B cell (primary cell): ENCODE results near the gene ITGB2. TPM values are rescaled to one million over a fixed set of nuclear protein-coding genes. Genes with fewer than 3 reads are reported as not detected.

ENCODE experiments used
- ATAC-seq: fragments of 200-7000 bp; cut with Tn5 transposase; one replicate; pipeline ENCODE4 v1.10.0; 2021; ENCODE audit warnings: low read depth, mild to moderate bottlenecking, moderate number of reproducible peaks, moderate library complexity
- CTCF ChIA-PET: fragments of 350-600 bp; sonication (Branson Sonifier 250); formaldehyde crosslinking; loops from one replicate; lab custom pipeline; 2021; ENCODE audit warnings: antibody characterized with exemption, inconsistent platforms; lab: Charles Lee
- POLR2A ChIA-PET: fragments of 350-600 bp; sonication (Branson Sonifier 250); formaldehyde crosslinking; loops from one replicate; lab custom pipeline; 2021; ENCODE audit warnings: antibody characterized with exemption; lab: Charles Lee
- DNase-seq: peaks from one replicate; pipeline ENCODE4 v3.0.0; 2013
- H2AFZ ChIP-seq: 2 replicates; pipeline ENCODE4 v1.6.1; 2012; ENCODE audit warnings: mild to moderate bottlenecking, low read depth, low read length; ENCODE audit not compliant: insufficient read depth, poor library complexity, severe bottlenecking
- H3K27ac ChIP-seq, 2 donors: 1 replicate in 1 of 2; 2 replicates in 1 of 2; pipeline ENCODE4 v1.5.1; 2012 to 2013; ENCODE audit warnings: low read length in 2 of 2, mild to moderate bottlenecking in 2 of 2, moderate library complexity in 1 of 2
- H3K27me3 ChIP-seq, 4 experiments: fragments of 200-600 bp in 1 of 4; sonication (generic) in 1 of 4; replicated peaks in 1 of 4; 1 replicate in 2 of 4; 2 replicates in 2 of 4; pipeline versions ENCODE4 v1.6.1 to v1.7.0; 2013 to 2016; ENCODE audit warnings: low read length in 3 of 4, mild to moderate bottlenecking in 2 of 4, mixed read lengths in 1 of 4, moderate library complexity in 1 of 4; ENCODE audit not compliant: insufficient read depth in 4 of 4, control insufficient read depth in 3 of 4; ENCODE audit errors: control extremely low read depth in 1 of 4
- H3K36me3 ChIP-seq, 2 experiments: replicated peaks in 1 of 2; 1 replicate in 1 of 2; 2 replicates in 1 of 2; pipeline versions ENCODE4 v1.6.1 to v1.7.1; 2013; ENCODE audit warnings: low read length in 1 of 2; ENCODE audit not compliant: insufficient read depth in 2 of 2, control insufficient read depth in 1 of 2; ENCODE audit errors: control extremely low read depth in 1 of 2, extremely low read depth in 1 of 2
- H3K4me1 ChIP-seq, 2 donors: fragments of 200-600 bp in 1 of 2; sonication (generic) in 1 of 2; 1 replicate in 1 of 2; 2 replicates in 1 of 2; pipeline versions ENCODE4 v1.5.1 to v1.6.1; 2013 to 2017; ENCODE audit warnings: low read length in 2 of 2; ENCODE audit not compliant: control insufficient read depth in 2 of 2, insufficient read depth in 2 of 2
- H3K4me2 ChIP-seq: replicated peaks from 2 replicates; pipeline ENCODE3; 2012; ENCODE audit warnings: mild to moderate bottlenecking, low read depth, low read length; ENCODE audit not compliant: poor library complexity, severe bottlenecking
- H3K4me3 ChIP-seq, 5 experiments: fragments of 200-600 bp in 1 of 5; sonication (generic) in 1 of 5; 1 replicate in 3 of 5; 2 replicates in 2 of 5; pipeline versions ENCODE4 v1.5.1 to v1.7.0; 2011 to 2016; ENCODE audit warnings: low read length in 4 of 5, mild to moderate bottlenecking in 4 of 5, low read depth in 2 of 5, control low read depth in 1 of 5, moderate library complexity in 1 of 5; ENCODE audit not compliant: insufficient read depth in 1 of 5; ENCODE audit errors: control extremely low read depth in 1 of 5, extremely low read depth in 1 of 5
- H3K79me2 ChIP-seq: fragments of 200-600 bp; sonication (generic); one replicate; pipeline ENCODE4 v1.6.0; 2016; ENCODE audit warnings: low read length; ENCODE audit not compliant: control insufficient read depth, insufficient read depth
- H3K9ac ChIP-seq: fragments of 200-600 bp; sonication (generic); 2 replicates; pipeline ENCODE4 v1.6.1; 2017; ENCODE audit warnings: mild to moderate bottlenecking, low read length, moderate library complexity
- H3K9me3 ChIP-seq, 3 donors: one replicate each; pipeline versions ENCODE4 v1.6.1 to v1.7.1; 2013; ENCODE audit warnings: low read length in 2 of 3; ENCODE audit not compliant: control insufficient read depth in 2 of 3, insufficient read depth in 1 of 3; ENCODE audit errors: control extremely low read depth in 1 of 3
- H4K20me1 ChIP-seq: 2 replicates; pipeline ENCODE4 v1.6.0; 2012; ENCODE audit warnings: mild to moderate bottlenecking, low read length; ENCODE audit not compliant: insufficient read depth, control insufficient read depth, poor library complexity, severe bottlenecking
- H3K27ac Mint-ChIP-seq: one replicate; pipeline ENCODE4 v1.8.0; 2021; ENCODE audit warnings: mixed read lengths
- H3K27me3 Mint-ChIP-seq: one replicate; pipeline ENCODE4 v1.8.0; 2021; ENCODE audit warnings: mixed read lengths
- H3K4me1 Mint-ChIP-seq: one replicate; pipeline ENCODE4 v1.8.0; 2021; ENCODE audit warnings: mixed read lengths
- H3K4me3 Mint-ChIP-seq: one replicate; pipeline ENCODE4 v1.8.0; 2021; ENCODE audit warnings: mixed read lengths
- H3K9me3 Mint-ChIP-seq: one replicate; pipeline ENCODE4 v1.8.0; 2022; ENCODE audit warnings: mixed read lengths; ENCODE audit not compliant: insufficient read depth
- EZH2 ChIP-seq: IDR thresholded peaks from 2 replicates; pipeline ENCODE4 v1.6.1; 2012; ENCODE audit warnings: borderline replicate concordance, low read depth, mild to moderate bottlenecking, moderate library complexity, low read length; ENCODE audit not compliant: insufficient read depth, poor library complexity, severe bottlenecking
- WGBS: methylation state at CpG from one replicate; pipeline ENCODE4 v1.1.5; 2013; ENCODE audit warnings: missing lambda C conversion rate; ENCODE audit not compliant: insufficient coverage; 5-methylcytosine and 5-hydroxymethylcytosine counted together
- intact Hi-C: fragments of 100-400 bp; cut with micrococcal nuclease; formaldehyde crosslinking; loops from one replicate; pipeline ENCODE4 v1.10.0; 2022
- polyA plus RNA-seq: library from polyadenylated mRNA; depleted of rRNA; stranded (reverse); fragments of >200 nt; gene quantifications from 2 replicates; pipeline ENCODE4 v1.2.3, GENCODE V29; 2012
- total RNA-seq, 2 donors: library from RNA; stranded (reverse); fragments of 120-200 nt in 1 of 2; gene quantifications; 1 replicate in 1 of 2; 2 replicates in 1 of 2; pipeline versions ENCODE4 v1.2.3 to v1.2.4, GENCODE V29; 2013 to 2022
- TF ChIP-seq, protein P1 (sequence below): fragments of 200-600 bp; IDR thresholded peaks from one replicate; pipeline ENCODE4 v1.8.0; 2022; ENCODE audit warnings: antibody characterized with exemption, mild to moderate bottlenecking

Gene ITGB2
- total and polyA plus RNA-seq, 2 donors (not counting 1 experiment from before 2014, with no cell fraction given): 102 to 368 TPM

DNA sequence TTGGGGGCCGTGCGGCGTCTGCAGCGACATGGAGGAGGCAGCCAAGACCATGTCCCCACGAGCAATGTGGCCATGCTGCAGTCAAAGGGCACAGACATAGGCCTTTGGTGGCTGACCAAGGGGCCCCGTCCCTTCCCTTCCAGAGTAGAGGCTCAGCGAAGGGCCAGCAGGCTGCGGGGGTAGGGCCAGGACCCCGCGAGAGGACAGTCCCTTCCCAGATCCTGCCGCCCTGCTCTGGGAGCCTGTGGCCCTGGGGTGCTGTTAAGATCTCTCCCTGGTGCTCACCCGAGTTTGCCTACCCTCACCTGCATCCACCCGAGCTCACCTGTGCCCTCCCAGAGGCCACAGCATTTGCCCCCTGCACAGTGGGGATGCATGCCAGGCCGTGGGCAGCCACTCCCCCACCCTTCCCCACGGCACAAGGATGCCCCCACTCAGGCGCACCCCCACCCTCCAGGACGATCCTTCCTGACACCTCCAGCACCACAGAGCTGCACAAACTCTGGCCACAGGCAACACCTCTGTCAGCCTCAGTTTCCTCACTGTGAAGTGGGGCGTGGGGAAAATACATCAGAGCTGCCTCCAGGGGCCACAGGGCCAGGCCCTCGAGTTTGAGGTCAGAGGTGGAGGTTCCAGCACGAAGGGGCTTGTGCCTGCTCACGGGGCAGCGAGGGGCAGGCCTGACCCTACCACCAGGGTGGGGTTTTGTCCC is 15.5 kb downstream of the ITGB2 start:
- Histone ChIP-seq H3K79me2 (peaks cover 58% of the 10 kb centered on the region), H3K27ac (no peak overlapping the region), H3K9ac (no peak overlapping the region), H3K27me3 (no peaks in the 10 kb centered on the region), H3K4me2 (no peak overlapping the region), H3K4me3 (no peak overlapping the region), H4K20me1 (peaks cover 80% of the 10 kb centered on the region), H3K9me3 (no peaks in the 10 kb centered on the region), H2AFZ (no peak overlapping the region), H3K4me1 (peaks cover 20 to 36% of the 10 kb centered on the region in 2 donors), H3K36me3 (peaks cover 11 to 79% of the 10 kb centered on the region in 2 experiments)
- POLR2A ChIA-PET: interaction anchor here (0.6 kb wide), 1 partner anchor 1579 kb away, joined by 3 read pairs; no protein-coding TSS in a partner anchor
- Mint-ChIP-seq H3K27ac (no peak overlapping the region), H3K4me3 (no peak overlapping the region), H3K4me1 (peaks cover 42% of the 10 kb centered on the region), H3K27me3 (no peaks in the 10 kb centered on the region), H3K9me3 (no peaks in the 10 kb centered on the region)
- 94% methylated on average over 19 of the region's 22 CpGs for WGBS
- no peak for ATAC-seq
- TF ChIP-seq EZH2: no peak
- TF ChIP-seq, protein P1, sequence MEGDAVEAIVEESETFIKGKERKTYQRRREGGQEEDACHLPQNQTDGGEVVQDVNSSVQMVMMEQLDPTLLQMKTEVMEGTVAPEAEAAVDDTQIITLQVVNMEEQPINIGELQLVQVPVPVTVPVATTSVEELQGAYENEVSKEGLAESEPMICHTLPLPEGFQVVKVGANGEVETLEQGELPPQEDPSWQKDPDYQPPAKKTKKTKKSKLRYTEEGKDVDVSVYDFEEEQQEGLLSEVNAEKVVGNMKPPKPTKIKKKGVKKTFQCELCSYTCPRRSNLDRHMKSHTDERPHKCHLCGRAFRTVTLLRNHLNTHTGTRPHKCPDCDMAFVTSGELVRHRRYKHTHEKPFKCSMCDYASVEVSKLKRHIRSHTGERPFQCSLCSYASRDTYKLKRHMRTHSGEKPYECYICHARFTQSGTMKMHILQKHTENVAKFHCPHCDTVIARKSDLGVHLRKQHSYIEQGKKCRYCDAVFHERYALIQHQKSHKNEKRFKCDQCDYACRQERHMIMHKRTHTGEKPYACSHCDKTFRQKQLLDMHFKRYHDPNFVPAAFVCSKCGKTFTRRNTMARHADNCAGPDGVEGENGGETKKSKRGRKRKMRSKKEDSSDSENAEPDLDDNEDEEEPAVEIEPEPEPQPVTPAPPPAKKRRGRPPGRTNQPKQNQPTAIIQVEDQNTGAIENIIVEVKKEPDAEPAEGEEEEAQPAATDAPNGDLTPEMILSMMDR: no peak
- no peak for DNase-seq
- intact Hi-C loops: no loop called here
- CTCF ChIA-PET: no interaction called here

DNA sequence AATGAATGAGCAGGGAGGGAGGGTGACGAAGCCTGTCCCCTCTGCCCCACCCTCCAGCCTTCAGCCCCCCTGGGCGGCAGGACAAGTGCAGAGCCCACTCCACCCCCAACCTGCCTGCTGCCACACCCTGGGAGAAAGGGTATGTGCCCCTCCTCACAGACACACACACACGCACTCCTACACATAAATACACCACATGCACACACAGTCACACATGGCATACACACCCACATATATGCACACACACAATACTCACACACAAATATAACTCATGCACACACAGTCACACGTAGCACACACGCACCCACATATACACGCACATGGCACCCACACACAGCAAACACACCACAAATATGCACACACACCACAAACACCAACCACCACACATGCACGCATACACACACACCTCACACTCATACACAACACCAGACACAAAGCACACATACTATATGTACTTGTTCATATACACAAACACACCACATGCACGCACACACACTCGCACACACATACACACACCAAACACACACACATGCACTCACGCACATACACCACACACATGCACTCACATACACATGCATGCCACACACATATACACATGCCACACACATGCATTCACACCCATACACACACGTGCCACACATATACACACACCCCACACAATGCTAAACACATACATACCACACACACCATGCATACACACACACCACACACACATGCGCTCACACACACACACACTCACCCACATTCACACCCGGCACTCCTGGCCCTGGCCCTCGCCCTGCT is 16.4 kb downstream of the ITGB2 start:
- no peaks in the 10 kb centered on the region for H3K27me3 Mint-ChIP-seq
- Histone ChIP-seq H3K27ac (no peak overlapping the region), H3K4me1 (peaks cover 20 to 33% of the 10 kb centered on the region in 2 donors), H3K4me2 (no peak overlapping the region), H3K27me3 (no peaks in the 10 kb centered on the region), H3K36me3 (peaks cover 11 to 81% of the 10 kb centered on the region in 2 experiments), H3K79me2 (peaks cover 50% of the 10 kb centered on the region), H2AFZ (no peak overlapping the region), H3K9ac (no peak overlapping the region), H4K20me1 (peaks cover 89% of the 10 kb centered on the region), H3K4me3 (no peak overlapping the region), H3K9me3 (no peaks in the 10 kb centered on the region)
- no peak for ATAC-seq
- WGBS: 96% methylated on average over 14 of the region's 14 CpGs
- no peak overlapping the region for H3K4me3 Mint-ChIP-seq
- no peaks in the 10 kb centered on the region for H3K9me3 Mint-ChIP-seq
- TF ChIP-seq, protein P1: no peak
- TF ChIP-seq EZH2: no peak
- CTCF ChIA-PET: no interaction called here
- H3K4me1 Mint-ChIP-seq: peaks cover 36% of the 10 kb centered on the region
- H3K27ac Mint-ChIP-seq: peak overlapping the region; percentile 1
- POLR2A ChIA-PET: no interaction called here
- intact Hi-C loops: no loop called here
- DNase-seq: no peak
